Stimulated activated CD4-positive, alpha-beta T cell treated with anti-CD3 and anti-CD28 coated beads, TNF-alpha, amount 100 ng/mL, for 1 hour (primary cell): Measurements from ENCODE around the gene RNF144B.

Experiments used
- DNase-seq, 3 donors: peaks; one replicate each; pipeline ENCODE4 v3.0.0-alpha.2; 2020; ENCODE audit warnings: low read depth in 3 of 3, low spot score in 1 of 3

Gene RNF144B

GRCh38 chr6:18481870-18482269 is 94.7 kb downstream of the RNF144B start:
- no peak for DNase-seq

GRCh38 chr6:18485660-18486435 is 98.7 kb downstream of the RNF144B start:
- DNase-seq = no peak

- no peak for DNase-seq
Measured at GRCh38 chr6:18488004-18488403, 100.9 kb downstream of the RNF144B start.

- DNase-seq = no peak
Measured at GRCh38 chr6:18488526-18489270, 101.5 kb downstream of the RNF144B start.

- DNase-seq = no peak
Measured at GRCh38 chr6:18489335-18489734, 102.2 kb downstream of the RNF144B start.

GRCh38 chr6:18491308-18492045 is 104.3 kb downstream of the RNF144B start:
- no peak for DNase-seq

- DNase-seq = no peak
Measured at GRCh38 chr6:18492972-18493371, 105.8 kb downstream of the RNF144B start.

GRCh38 chr6:18493382-18493891 is 106.3 kb downstream of the RNF144B start:
- no peak for DNase-seq

- no peak for DNase-seq
Measured at GRCh38 chr6:18493925-18494324, 106.8 kb downstream of the RNF144B start.

GRCh38 chr6:18495236-18495635 is 108.1 kb downstream of the RNF144B start:
- DNase-seq = no peak

- DNase-seq = no peak
Measured at GRCh38 chr6:18496462-18496861, 109.3 kb downstream of the RNF144B start.

- DNase-seq = no peak
Measured at GRCh38 chr6:18497006-18497405, 109.9 kb downstream of the RNF144B start.

GRCh38 chr6:18498408-18498807 is 111.3 kb downstream of the RNF144B start:
- no peak for DNase-seq

- no peak for DNase-seq
Measured at GRCh38 chr6:18500921-18501662, 113.9 kb downstream of the RNF144B start.

GRCh38 chr6:18501663-18502013 is 114.5 kb downstream of the RNF144B start:
- no peak for DNase-seq

- DNase-seq = no peak
Measured at GRCh38 chr6:18503206-18503592, 116.0 kb downstream of the RNF144B start.

- DNase-seq = peak in 1 of 3 donors; percentile 3
Measured at GRCh38 chr6:18503593-18504231, 116.6 kb downstream of the RNF144B start.

- DNase-seq = no peak
Measured at GRCh38 chr6:18504232-18504596, 117.1 kb downstream of the RNF144B start.

GRCh38 chr6:18506382-18507017 is 119.3 kb downstream of the RNF144B start:
- no peak for DNase-seq

GRCh38 chr6:18507018-18507415 is 119.9 kb downstream of the RNF144B start:
- DNase-seq = no peak
